Activated T-helper 1 cell treated with Interleukin-2 at 50 U/mL for 16 hours (primary cell): ENCODE measurements around the gene TRIP12.
"Not testable (repeated sequence)": the region's sequence is repeated elsewhere in the genome, so short reads cannot be mapped to it uniquely, and the experiment has no call there.

Source experiments
- DNase-seq: peaks from one replicate; pipeline ENCODE4 v3.0.0-alpha.2; 2020; ENCODE audit warnings: low read depth

The TRIP12 gene

GRCh38 chr2:229921892-229922448, at the start of gene TRIP12:
TSS of gene TRIP12 (minus strand) at chr2:229922009. CDS start at chr2:229880079, 41,930 bp downstream.
- DNase-seq, result peak; percentile 76

GRCh38 chr2:229971298-229971790, 49.5 kb upstream of the TRIP12 start:
- DNase-seq, result no peak

- no peak for DNase-seq
Observed at GRCh38 chr2:229970406-229970805, 48.6 kb upstream of the TRIP12 start.

- DNase-seq, result no peak
Observed at GRCh38 chr2:229969921-229970320, 48.1 kb upstream of the TRIP12 start.

- not testable (repeated sequence) for DNase-seq
Observed at GRCh38 chr2:229963596-229963995, 41.8 kb upstream of the TRIP12 start.

- DNase-seq, result no peak
Observed at GRCh38 chr2:229956491-229956890, 34.7 kb upstream of the TRIP12 start.

GRCh38 chr2:229955663-229956062, 33.9 kb upstream of the TRIP12 start:
- DNase-seq, result no peak

GRCh38 chr2:229952256-229952835, 30.5 kb upstream of the TRIP12 start:
- no peak for DNase-seq

- DNase-seq, result no peak
Observed at GRCh38 chr2:229947544-229947943, 25.7 kb upstream of the TRIP12 start.

- no peak for DNase-seq
Observed at GRCh38 chr2:229945975-229946374, 24.2 kb upstream of the TRIP12 start.

- DNase-seq, result no peak
Observed at GRCh38 chr2:229943770-229944449, 22.1 kb upstream of the TRIP12 start.

- no peak for DNase-seq
Observed at GRCh38 chr2:229943171-229943570, 21.4 kb upstream of the TRIP12 start.

GRCh38 chr2:229942671-229943070, 20.9 kb upstream of the TRIP12 start:
- no peak for DNase-seq

- no peak for DNase-seq
Observed at GRCh38 chr2:229937537-229937936, 15.7 kb upstream of the TRIP12 start.

- no peak for DNase-seq
Observed at GRCh38 chr2:229931241-229931640, 9.4 kb upstream of the TRIP12 start.

GRCh38 chr2:229930656-229931055, 8.8 kb upstream of the TRIP12 start:
- DNase-seq, result no peak

GRCh38 chr2:229927817-229928321, 6.1 kb upstream of the TRIP12 start:
- DNase-seq, result no peak

GRCh38 chr2:229925201-229925600, 3.4 kb upstream of the TRIP12 start:
- DNase-seq, result no peak

GRCh38 chr2:229924541-229924940, 2.7 kb upstream of the TRIP12 start:
- not testable (repeated sequence) for DNase-seq

GRCh38 chr2:229922449-229923386, 909 bp upstream of the TRIP12 start, which contains the start of gene FBXO36:
TSS of gene FBXO36 (plus strand) at chr2:229922503. CDS start at chr2:229922514, 11 bp downstream.
- peak; percentile 75 for DNase-seq

- peak; percentile 64 for DNase-seq
Observed at GRCh38 chr2:229921101-229921891, 513 bp downstream of the TRIP12 start.
